HCT116 (cell line): ENCODE measurements around the gene AP3D1. TPM values are rescaled to one million over a fixed set of nuclear protein-coding genes. Genes with fewer than 3 reads are reported as not detected.

Experiments
- ATAC-seq: fragments of 200-7000 bp; cut with Tn5 transposase; 2 replicates; pipeline ENCODE4 v1.9.1; 2020; ENCODE audit warnings: mild to moderate bottlenecking, moderate library complexity
- BruUV-seq: library from RNA; stranded (reverse); fragments of 400-500 nt; replicated peaks from 2 replicates; lab custom pipeline; 2021; lab: Mats Ljungman, UMichigan
- CTCF ChIA-PET: fragments of 300-600 bp; sonication (Branson Sonifier 250); formaldehyde crosslinking; loops from one replicate; lab custom pipeline; 2021; ENCODE audit warnings: antibody characterized with exemption; lab: Charles Lee
- POLR2A ChIA-PET: fragments of 300-600, 350-600 bp; sonication (Branson Sonifier 250); formaldehyde crosslinking; loops from one replicate; lab custom pipeline; 2021; ENCODE audit warnings: antibody characterized with exemption; lab: Charles Lee
- RAD21 ChIA-PET, 2 experiments: fragments of 300-600 bp; sonication (Branson Sonifier 250); formaldehyde crosslinking; loops; one replicate each; lab custom pipeline; 2023; ENCODE audit warnings: low total read pairs in 2 of 2; ENCODE audit not compliant: uncharacterized antibody in 2 of 2, unreplicated experiment in 2 of 2, low non-redundant PET in 1 of 2; lab: Charles Lee
- DNase-seq: peaks from one replicate; pipeline ENCODE4 v3.0.0-alpha.2; 2010; ENCODE audit warnings: low read depth, low spot score
- H2AFZ ChIP-seq: fragments of 200-600 bp; shearing (Covaris generic), sonication (generic); 2 replicates; pipeline ENCODE4 v1.6.1; 2017; ENCODE audit warnings: low read depth, mixed run types, mixed read lengths, antibody characterized with exemption, low read length; ENCODE audit not compliant: poor library complexity, severe bottlenecking
- H3K27ac ChIP-seq: 2 replicates; pipeline ENCODE4 v1.5.1; 2012; ENCODE audit warnings: low read depth, low read length
- H3K27me3 ChIP-seq: fragments of 200-600 bp; sonication (generic); 2 replicates; pipeline ENCODE4 v1.6.1; 2016; ENCODE audit warnings: mixed run types, low read length, mixed read lengths; ENCODE audit not compliant: insufficient read depth
- H3K36me3 ChIP-seq, 2 experiments: fragments of 200-500 bp in 1 of 2; fragments of 200-600 bp in 1 of 2; sonication (Bioruptor generic) in 1 of 2; sonication (generic) in 1 of 2; 2 replicates each; pipeline versions ENCODE4 v1.5.1 to v1.6.1; 2014 to 2016; ENCODE audit warnings: low read length in 2 of 2, inconsistent platforms in 1 of 2, mixed read lengths in 1 of 2, mixed run types in 1 of 2; ENCODE audit not compliant: insufficient read depth in 2 of 2, control insufficient read depth in 1 of 2
- H3K4me1 ChIP-seq, 2 experiments: fragments of 200-600 bp in 1 of 2; sonication (generic) in 1 of 2; 2 replicates each; pipeline versions ENCODE4 v1.5.1 to v1.6.1; 2012 to 2017; ENCODE audit warnings: low read length in 2 of 2, inconsistent platforms in 1 of 2, mild to moderate bottlenecking in 1 of 2, mixed read lengths in 1 of 2, mixed run types in 1 of 2, moderate library complexity in 1 of 2; ENCODE audit not compliant: insufficient read depth in 2 of 2, control insufficient read depth in 1 of 2
- H3K4me2 ChIP-seq: fragments of 200-600 bp; sonication (generic); 2 replicates; pipeline ENCODE4 v1.6.1; 2017; ENCODE audit warnings: mixed run types, low read length, mixed read lengths
- H3K4me3 ChIP-seq, 2 experiments: fragments of 200-600 bp in 1 of 2; sonication (generic) in 1 of 2; replicated peaks in 1 of 2; 2 replicates each; pipeline ENCODE4 v1.5.1; 2011 to 2016; ENCODE audit warnings: low read length in 2 of 2, control low read depth in 1 of 2, low read depth in 1 of 2, mild to moderate bottlenecking in 1 of 2, mixed read lengths in 1 of 2, mixed run types in 1 of 2
- H3K79me2 ChIP-seq: fragments of 200-600 bp; sonication (generic); 2 replicates; pipeline ENCODE4 v1.6.1; 2017; ENCODE audit warnings: mild to moderate bottlenecking, mixed run types, low read length, moderate library complexity, mixed read lengths; ENCODE audit not compliant: insufficient read depth
- H3K9ac ChIP-seq: fragments of 200-600 bp; sonication (generic); 2 replicates; pipeline ENCODE4 v1.6.1; 2016; ENCODE audit warnings: low read length, mixed read lengths
- H3K9me2 ChIP-seq: fragments of 200-600 bp; sonication (generic), shearing (Covaris generic); 2 replicates; pipeline ENCODE4 v1.6.1; 2017; ENCODE audit warnings: mixed run types, mild to moderate bottlenecking, moderate library complexity; ENCODE audit not compliant: insufficient read depth
- H3K9me3 ChIP-seq, 2 experiments: fragments of 200-500 bp in 1 of 2; fragments of 200-600 bp in 1 of 2; sonication (Bioruptor generic) in 1 of 2; sonication (generic) in 1 of 2; 2 replicates each; pipeline ENCODE4 v1.6.1; 2014 to 2017; ENCODE audit warnings: low read length in 2 of 2, mixed read lengths in 2 of 2, inconsistent platforms in 1 of 2, low read depth in 1 of 2, mild to moderate bottlenecking in 1 of 2, mixed run types in 1 of 2, moderate library complexity in 1 of 2; ENCODE audit not compliant: control insufficient read depth in 1 of 2, insufficient read depth in 1 of 2
- H4K20me1 ChIP-seq: fragments of 200-600 bp; sonication (generic), shearing (Covaris generic); 2 replicates; pipeline ENCODE4 v1.6.1; 2017; ENCODE audit warnings: mixed run types, mild to moderate bottlenecking, moderate library complexity; ENCODE audit not compliant: insufficient read depth
- CTCF ChIP-seq, 3 experiments: fragments of 200-600 bp in 1 of 3; sonication (generic) in 1 of 3; IDR thresholded peaks in 2 of 3; conservative IDR thresholded peaks in 1 of 3; 2 replicates each; pipeline ENCODE4 v1.5.1; 2012 to 2017; ENCODE audit warnings: low read depth in 2 of 3, low read length in 2 of 3, antibody characterized with exemption in 1 of 3, borderline replicate concordance in 1 of 3, control low read depth in 1 of 3, mild to moderate bottlenecking in 1 of 3, mixed read lengths in 1 of 3, mixed run types in 1 of 3, moderate library complexity in 1 of 3; ENCODE audit not compliant: insufficient read depth in 1 of 3
- EZH2 ChIP-seq: fragments of 200-600 bp; sonication (generic); IDR thresholded peaks from 2 replicates; pipeline ENCODE4 v1.6.1; 2017; ENCODE audit warnings: antibody characterized with exemption, mixed run types
- POLR2A ChIP-seq: IDR thresholded peaks from 2 replicates; pipeline ENCODE4 v1.7.0; 2011; ENCODE audit warnings: borderline replicate concordance; ENCODE audit not compliant: insufficient read depth, insufficient read length; ENCODE audit errors: extremely low read depth
- POLR2AphosphoS5 ChIP-seq: IDR thresholded peaks from 2 replicates; pipeline ENCODE4 v1.6.1; 2011; ENCODE audit warnings: mild to moderate bottlenecking, low read depth, low read length, moderate library complexity
- intact Hi-C: fragments of 100-400 bp; cut with micrococcal nuclease; formaldehyde crosslinking; loops from 2 replicates; pipeline ENCODE4 v1.10.0; 2022
- total RNA-seq: library from RNA; stranded (reverse); gene quantifications from one replicate; pipeline ENCODE4 v1.2.1, GENCODE V29; 2021; ENCODE audit not compliant: unreplicated experiment

AP3D1 gene
- total RNA-seq, 1 experiment from 2014 or later, result 137 TPM

DNA sequence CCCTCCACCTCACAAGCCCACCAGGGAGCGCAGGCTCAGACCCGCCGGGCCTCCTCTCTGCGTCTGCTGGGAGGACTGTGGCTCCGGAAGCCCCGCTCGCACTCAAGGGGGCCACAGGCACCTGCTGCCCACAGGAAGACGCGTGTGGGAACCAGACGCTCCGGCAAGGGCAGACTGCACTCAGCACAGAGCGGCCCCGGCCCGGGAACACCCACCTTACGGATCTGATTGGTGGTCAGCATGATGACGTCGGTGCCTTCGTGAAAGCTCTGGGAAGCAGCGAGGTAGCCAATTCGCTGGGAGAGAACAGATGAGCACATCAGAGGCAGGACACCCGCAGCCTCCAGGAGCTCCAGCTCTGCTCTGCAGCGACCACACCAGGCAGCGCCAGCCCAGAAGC is 14.6 kb downstream of the AP3D1 start:
- intact Hi-C loops, result no loop called here
- DNase-seq, result no peak
- Histone ChIP-seq H3K4me3 (no peak overlapping the region), H3K4me1 (no peaks in the 10 kb centered on the region), H3K27me3 (no peaks in the 10 kb centered on the region), H4K20me1 (no peaks in the 10 kb centered on the region), H3K9me3 (no peaks in the 10 kb centered on the region), H3K27ac (no peak overlapping the region), H2AFZ (no peak overlapping the region), H3K4me2 (no peak overlapping the region), H3K9me2 (no peaks in the 10 kb centered on the region), H3K36me3 (peaks cover 19 to 41% of the 10 kb centered on the region in 2 experiments), H3K9ac (no peak overlapping the region)
- no peak; the same call in 1 of the 2 replicates for ATAC-seq
- ChIA-PET POLR2A (no interaction called here), RAD21 (no interaction called here), CTCF (no interaction called here)
- BruUV-seq, result no TSS peak
- TF ChIP-seq POLR2A, result no peak
- TF ChIP-seq CTCF (IDR thresholded peaks at IDR 0.05 in 2 of 3, conservative IDR thresholded peaks at IDR 0.05 in 1 of 3; ENCODE audit: borderline replicate concordance in 1 of 3, insufficient read depth in 1 of 3, low read depth in 2 of 3, low read length in 2 of 3), result no peak
- TF ChIP-seq POLR2AphosphoS5, result no peak
- TF ChIP-seq, all 23 proteins: peak for 0
- H3K79me2 ChIP-seq, result peaks cover 79% of the 10 kb centered on the region

DNA sequence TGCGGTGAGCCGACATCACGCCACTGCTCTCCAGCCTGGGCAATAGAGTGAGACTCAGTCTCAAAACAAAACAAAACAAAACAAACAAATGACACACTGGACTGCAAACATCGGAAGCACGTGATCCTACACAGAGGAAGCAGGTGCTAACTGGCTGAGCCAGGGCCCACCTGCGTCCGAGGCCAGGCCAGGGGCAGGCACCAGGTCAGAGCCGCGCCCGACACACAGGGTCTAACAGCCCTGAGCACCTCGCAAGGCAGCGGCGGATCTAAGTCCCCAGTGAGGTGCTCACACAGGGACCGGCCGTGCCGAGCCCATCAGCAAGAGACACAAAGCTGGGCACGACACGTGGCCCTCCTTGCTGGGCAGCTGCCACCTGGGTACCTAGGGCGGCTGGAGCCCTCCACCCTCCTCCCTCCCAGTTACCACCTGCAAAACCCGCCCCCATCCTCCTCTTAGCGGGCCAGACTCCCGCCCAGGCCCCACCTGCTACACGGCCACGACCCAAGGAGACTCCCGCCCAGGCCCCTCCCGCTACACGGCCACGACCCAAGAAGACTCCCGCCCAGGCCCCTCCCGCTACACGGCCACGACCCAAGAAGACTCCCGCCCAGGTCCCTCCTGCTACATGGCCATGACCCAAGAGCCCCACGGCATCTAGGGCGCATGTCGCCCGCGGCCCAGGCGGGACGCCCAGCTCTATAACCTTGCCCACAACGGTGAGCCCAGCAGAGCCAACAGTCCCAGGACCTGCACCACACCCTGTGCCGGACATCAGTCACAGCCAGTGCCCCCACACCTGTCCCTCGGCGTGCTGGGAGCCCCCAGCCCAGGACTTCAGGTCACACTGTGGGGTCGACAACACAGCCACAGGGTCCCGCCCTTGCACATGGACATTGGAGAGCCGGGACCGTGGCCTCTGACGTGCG is 15.6 kb downstream of the AP3D1 start:
- H4K20me1 ChIP-seq, result no peaks in the 10 kb centered on the region
- peaks cover 76% of the 10 kb centered on the region for H3K79me2 ChIP-seq
- intact Hi-C loops, result no loop called here
- peaks cover 17 to 45% of the 10 kb centered on the region in 2 experiments for H3K36me3 ChIP-seq
- ChIA-PET CTCF (no interaction called here), RAD21 (no interaction called here), POLR2A (no interaction called here)
- no peak overlapping the region for H3K27ac ChIP-seq
- DNase-seq, result no peak
- no peaks in the 10 kb centered on the region for H3K27me3 ChIP-seq
- H3K9ac ChIP-seq, result no peak overlapping the region
- no peak overlapping the region for H2AFZ ChIP-seq
- no peak overlapping the region for H3K4me3 ChIP-seq
- no peak for TF ChIP-seq EZH2
- no peaks in the 10 kb centered on the region for H3K9me2 ChIP-seq
- H3K9me3 ChIP-seq, result no peaks in the 10 kb centered on the region
- H3K4me1 ChIP-seq, result no peaks in the 10 kb centered on the region
- H3K4me2 ChIP-seq, result no peak overlapping the region
- BruUV-seq, result TSS peak; percentile 40
- no peak for ATAC-seq
